ENCODE data around the gene KRTAP6-2. TPM values are rescaled to one million over a fixed set of nuclear protein-coding genes. Genes with fewer than 3 reads are reported as not detected.

KRTAP6-2 gene, protein sequence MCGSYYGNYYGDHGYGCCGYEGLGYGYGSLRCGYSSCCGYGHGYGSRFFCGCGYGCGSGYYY
- total RNA-seq = not detected

DNA sequence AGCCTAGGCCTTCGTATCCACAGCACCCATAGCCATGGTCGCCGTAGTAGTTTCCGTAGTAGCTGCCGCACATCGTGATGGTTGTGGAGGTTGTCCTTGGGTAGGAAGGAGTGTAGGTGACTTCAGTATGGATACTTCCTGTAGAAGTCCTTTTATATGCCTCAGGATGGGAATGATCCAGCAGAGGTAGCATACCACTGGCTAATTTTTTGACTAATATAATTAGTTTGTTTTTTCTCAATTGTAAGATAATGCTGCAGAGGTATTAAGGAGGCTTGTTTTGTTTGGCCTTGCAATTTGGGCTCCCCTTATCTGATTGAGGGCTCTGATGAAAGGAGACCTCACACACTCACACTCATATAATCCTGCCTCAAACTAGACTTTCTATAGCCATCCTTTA lies at the start of gene KRTAP6-2:
KRTAP6-2 (minus strand) TSS at position 101 of the 400 bp plus-strand sequence; CDS start at position 73, 28 bp downstream.
- POLR2A ChIA-PET = no interaction called here
- H3K27ac Mint-ChIP-seq = no peak within 1 kb of the TSS

DNA sequence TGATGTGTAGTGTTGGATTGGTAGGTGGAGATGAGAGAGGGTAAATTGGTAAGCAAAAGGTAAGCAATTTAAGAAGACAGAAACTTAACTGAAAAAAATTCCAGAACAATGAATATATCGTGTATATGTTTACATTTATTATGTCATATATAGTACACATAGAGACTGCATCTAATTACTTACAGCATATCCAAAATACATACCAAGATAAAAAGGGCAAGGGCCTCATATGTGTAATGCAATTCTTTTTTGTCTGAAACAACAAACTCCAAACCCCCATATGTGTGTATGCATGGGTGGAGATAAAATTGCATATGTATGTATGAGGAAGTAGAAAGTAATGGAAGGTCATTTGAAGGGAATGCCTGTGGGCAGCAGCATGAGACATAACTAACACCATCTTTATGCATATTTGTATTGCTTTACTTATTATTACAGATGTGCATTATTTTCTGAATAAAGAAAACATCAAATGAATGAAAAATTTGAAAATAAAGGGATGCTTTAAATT lies 48.3 kb upstream of the KRTAP6-2 start:
- no peaks in the 10 kb centered on the region for H3K27me3 Mint-ChIP-seq
- ATAC-seq (ENCODE audit: low read depth) (no peak), DNase-seq (no peak)
- no peak overlapping the region for H3K4me3 Mint-ChIP-seq
- no peaks in the 10 kb centered on the region for H3K36me3 Mint-ChIP-seq
- POLR2A ChIA-PET = no interaction called here
- peaks cover 1% of the 10 kb centered on the region for H3K9me3 Mint-ChIP-seq
- no peaks in the 10 kb centered on the region for H3K4me1 Mint-ChIP-seq
- no peak overlapping the region for H3K27ac Mint-ChIP-seq

More for the DNA sequence above, at the start of gene KRTAP6-2:
- DNase-seq (no peak), ATAC-seq (ENCODE audit: low read depth) (no peak)
- Mint-ChIP-seq H3K9me3 (peaks cover 6% of the 10 kb centered on the region), H3K36me3 (no peaks in the 10 kb centered on the region), H3K4me1 (no peaks in the 10 kb centered on the region), H3K4me3 (no peak within 1 kb of the TSS), H3K27me3 (no peaks in the 10 kb centered on the region)

DNA sequence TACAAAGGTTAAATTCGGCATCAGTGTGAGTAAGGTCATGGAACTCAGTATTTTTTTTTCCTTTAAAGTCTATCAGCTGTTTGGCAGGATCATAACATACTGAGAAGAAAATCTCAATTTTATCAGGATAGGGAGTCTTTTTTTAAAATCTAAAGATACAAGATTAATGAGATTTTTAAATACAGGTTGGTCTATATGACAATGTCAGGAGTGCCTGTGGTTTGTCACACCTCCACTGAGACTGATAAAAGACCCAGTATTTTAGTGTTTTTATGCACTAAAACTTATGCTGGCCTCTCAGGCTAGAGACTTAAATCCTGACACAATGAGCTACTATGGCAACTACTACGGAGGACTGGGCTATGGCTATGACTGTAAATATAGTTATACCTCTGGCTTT lies 43.9 kb upstream of the KRTAP6-2 start, which contains the start of gene KRTAP20-3:
KRTAP20-3 (plus strand) TSS at position 301 of the 400 bp plus-strand sequence.
- no peaks in the 10 kb centered on the region for H3K4me1 Mint-ChIP-seq
- H3K27ac Mint-ChIP-seq = no peak within 1 kb of the TSS
- peaks cover 6% of the 10 kb centered on the region for H3K9me3 Mint-ChIP-seq
- no peaks in the 10 kb centered on the region for H3K36me3 Mint-ChIP-seq
- H3K27me3 Mint-ChIP-seq = no peaks in the 10 kb centered on the region
- POLR2A ChIA-PET = no interaction called here
- no peak within 1 kb of the TSS for H3K4me3 Mint-ChIP-seq
- ATAC-seq (ENCODE audit: low read depth) (no peak), DNase-seq (no peak)

DNA sequence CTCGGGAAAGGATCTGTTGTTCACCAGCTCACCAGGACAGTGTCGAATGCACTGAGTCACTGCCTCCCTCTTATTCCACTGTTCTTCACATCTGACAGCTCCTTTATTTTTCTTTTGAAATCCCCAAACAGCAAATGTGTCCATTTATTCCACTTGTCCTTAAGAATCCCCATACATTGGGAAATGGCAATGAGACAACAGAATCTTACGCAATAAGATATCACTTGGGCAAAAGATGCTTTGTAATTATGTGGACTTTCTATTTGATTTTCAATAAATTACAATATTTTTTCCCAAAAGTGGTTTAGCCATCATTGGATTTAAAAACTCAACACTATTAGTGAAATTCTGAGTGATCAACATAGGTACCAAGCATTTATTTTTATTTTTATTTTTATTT lies 40.0 kb upstream of the KRTAP6-2 start:
- Mint-ChIP-seq H3K9me3 (peaks cover 4% of the 10 kb centered on the region), H3K4me1 (no peaks in the 10 kb centered on the region), H3K36me3 (no peaks in the 10 kb centered on the region), H3K4me3 (no peak overlapping the region), H3K27ac (no peak overlapping the region), H3K27me3 (no peaks in the 10 kb centered on the region)
- POLR2A ChIA-PET = no interaction called here
- DNase-seq = no peak
- ATAC-seq (ENCODE audit: low read depth) = no peak

DNA sequence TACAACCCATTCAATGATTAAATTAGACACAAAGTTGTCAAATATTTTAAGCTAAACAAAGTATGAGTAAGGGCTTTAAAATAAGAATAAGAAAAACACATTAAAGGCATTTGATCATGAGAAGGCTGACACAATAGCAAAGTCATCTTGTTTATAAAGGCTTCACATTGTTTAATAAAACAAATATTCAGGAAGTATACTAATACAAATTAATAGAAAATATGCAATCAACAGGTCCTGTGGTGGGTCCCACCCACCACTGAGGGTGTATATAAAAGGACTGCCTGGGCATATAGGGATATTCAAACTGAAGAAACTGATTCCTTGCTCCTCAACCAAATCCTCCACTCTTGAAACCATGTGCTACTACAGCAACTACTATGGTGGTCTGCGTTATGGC lies 36.2 kb upstream of the KRTAP6-2 start, which contains the start of gene KRTAP20-2:
KRTAP20-2 (plus strand) TSS at position 301 of the 400 bp plus-strand sequence; CDS start at position 359, 58 bp downstream.
- POLR2A ChIA-PET = no interaction called here
- no peak within 1 kb of the TSS for H3K4me3 Mint-ChIP-seq
- no peaks in the 10 kb centered on the region for H3K27me3 Mint-ChIP-seq
- no peaks in the 10 kb centered on the region for H3K36me3 Mint-ChIP-seq
- no peak for DNase-seq
- no peak for ATAC-seq (ENCODE audit: low read depth)
- no peak within 1 kb of the TSS for H3K27ac Mint-ChIP-seq
- H3K9me3 Mint-ChIP-seq = peaks cover 3% of the 10 kb centered on the region
- H3K4me1 Mint-ChIP-seq = no peaks in the 10 kb centered on the region

DNA sequence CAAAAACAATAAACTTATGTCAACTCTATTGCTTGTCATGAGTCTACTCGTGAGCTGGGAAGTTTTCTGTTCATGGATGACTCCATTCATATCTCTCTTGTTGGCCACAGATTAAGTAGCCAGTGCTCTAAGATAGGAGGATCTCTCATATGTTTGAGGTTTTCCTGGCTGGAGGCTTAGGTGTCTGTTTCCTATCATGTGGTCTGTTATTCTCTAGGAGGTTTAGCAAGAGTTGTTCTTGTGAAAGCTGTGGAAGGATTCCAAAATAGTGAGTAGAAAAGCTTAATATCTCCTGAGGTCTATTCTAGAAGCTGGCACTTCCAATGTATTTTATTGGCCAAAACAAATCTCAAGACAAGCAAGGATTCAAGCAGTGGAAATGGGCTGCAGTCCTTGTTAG lies 30.5 kb upstream of the KRTAP6-2 start:
- Mint-ChIP-seq H3K27ac (no peak overlapping the region), H3K36me3 (no peaks in the 10 kb centered on the region), H3K9me3 (no peaks in the 10 kb centered on the region), H3K27me3 (no peaks in the 10 kb centered on the region), H3K4me1 (no peaks in the 10 kb centered on the region), H3K4me3 (no peak overlapping the region)
- DNase-seq = no peak
- POLR2A ChIA-PET = no interaction called here
- no peak for ATAC-seq (ENCODE audit: low read depth)

DNA sequence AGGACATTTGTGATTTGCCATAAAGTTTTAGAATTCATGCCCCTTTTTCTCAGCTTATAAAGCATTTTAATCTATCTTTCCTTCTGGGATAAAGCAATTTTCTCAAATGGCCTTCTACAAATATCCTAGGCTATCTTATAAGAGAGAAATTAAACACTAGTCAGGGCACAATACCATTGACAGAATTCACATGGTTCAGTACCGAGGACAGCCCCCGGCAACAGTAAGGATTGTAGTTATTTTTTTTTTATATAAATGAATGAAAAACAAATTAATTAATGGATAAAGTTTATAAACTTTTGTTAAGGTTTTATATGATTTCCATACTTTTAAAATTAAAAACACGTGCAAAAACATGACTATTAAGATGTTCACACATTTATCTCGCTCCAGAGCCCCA lies 29.4 kb upstream of the KRTAP6-2 start:
- no peak overlapping the region for H3K4me3 Mint-ChIP-seq

DNA sequence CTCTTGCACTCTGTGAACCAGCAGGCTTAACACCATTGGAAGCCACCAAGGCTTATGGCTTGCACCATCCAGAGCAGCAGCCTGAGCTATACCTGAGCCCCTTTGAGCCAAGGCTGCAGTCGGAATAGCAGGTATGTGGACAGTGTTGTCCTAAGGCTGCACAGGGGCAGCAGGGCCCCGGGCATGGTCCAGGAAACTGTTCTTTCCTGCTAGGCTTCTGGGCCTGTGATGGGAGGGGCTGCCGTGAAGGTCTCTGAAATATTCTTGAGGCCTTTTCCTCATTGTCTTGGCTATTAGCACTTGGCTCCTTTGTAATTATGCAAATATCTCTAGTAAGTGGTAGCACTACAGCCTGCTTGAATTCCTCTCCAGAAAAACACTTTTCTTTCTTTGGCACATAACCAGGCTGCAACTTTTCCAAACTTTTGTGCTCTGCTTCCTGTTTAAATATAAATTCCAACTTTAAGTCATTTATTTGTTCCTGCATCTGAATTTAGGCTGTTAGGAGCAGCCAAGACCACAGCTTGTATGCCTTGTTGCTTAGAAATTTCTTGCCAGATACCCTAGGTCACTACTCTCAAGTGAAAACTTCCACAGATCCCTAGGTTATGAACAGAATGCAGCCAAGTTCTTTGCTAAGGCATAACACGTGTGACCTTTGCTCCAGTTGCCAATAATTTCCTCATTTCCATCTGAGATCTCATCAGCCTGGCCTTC lies 26.9 kb upstream of the KRTAP6-2 start:
- Mint-ChIP-seq H3K4me3 (no peak overlapping the region), H3K27ac (no peak overlapping the region), H3K27me3 (no peaks in the 10 kb centered on the region), H3K9me3 (no peaks in the 10 kb centered on the region), H3K36me3 (no peaks in the 10 kb centered on the region), H3K4me1 (no peaks in the 10 kb centered on the region)
- POLR2A ChIA-PET = no interaction called here
- ATAC-seq (ENCODE audit: low read depth) (no peak), DNase-seq (no peak)

More for the DNA sequence above, 29.4 kb upstream of the KRTAP6-2 start:
- H3K9me3 Mint-ChIP-seq = no peaks in the 10 kb centered on the region
- ATAC-seq (ENCODE audit: low read depth) (no peak), DNase-seq (no peak)
- no peaks in the 10 kb centered on the region for H3K4me1 Mint-ChIP-seq
- POLR2A ChIA-PET = no interaction called here
- no peaks in the 10 kb centered on the region for H3K27me3 Mint-ChIP-seq
- no peak overlapping the region for H3K27ac Mint-ChIP-seq
- H3K36me3 Mint-ChIP-seq = no peaks in the 10 kb centered on the region

DNA sequence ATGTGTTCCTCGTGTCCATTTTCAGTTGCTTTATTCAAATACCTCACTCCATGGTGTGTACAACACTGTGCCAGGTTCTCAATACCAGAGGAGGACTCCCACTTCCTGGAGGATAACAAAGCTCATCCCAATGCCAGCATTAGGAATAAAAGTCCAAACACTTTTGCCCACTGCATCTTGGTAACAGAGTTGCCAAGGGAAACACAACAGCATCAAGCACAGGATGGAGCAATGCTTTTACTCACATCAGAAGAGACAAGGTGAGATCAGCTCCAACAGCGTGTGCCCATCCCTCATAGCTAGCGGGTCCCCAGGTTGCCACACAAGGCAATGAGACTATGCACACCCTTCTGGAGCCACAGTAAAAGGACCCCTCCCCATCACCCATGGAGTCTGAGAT lies 24.7 kb upstream of the KRTAP6-2 start:
- no peak for ATAC-seq (ENCODE audit: low read depth)
- no peaks in the 10 kb centered on the region for H3K27me3 Mint-ChIP-seq
- no peak for DNase-seq
- H3K4me3 Mint-ChIP-seq = no peak overlapping the region
- H3K27ac Mint-ChIP-seq = no peak overlapping the region
- H3K36me3 Mint-ChIP-seq = no peaks in the 10 kb centered on the region
- H3K9me3 Mint-ChIP-seq = no peaks in the 10 kb centered on the region
- POLR2A ChIA-PET = no interaction called here
- no peaks in the 10 kb centered on the region for H3K4me1 Mint-ChIP-seq

DNA sequence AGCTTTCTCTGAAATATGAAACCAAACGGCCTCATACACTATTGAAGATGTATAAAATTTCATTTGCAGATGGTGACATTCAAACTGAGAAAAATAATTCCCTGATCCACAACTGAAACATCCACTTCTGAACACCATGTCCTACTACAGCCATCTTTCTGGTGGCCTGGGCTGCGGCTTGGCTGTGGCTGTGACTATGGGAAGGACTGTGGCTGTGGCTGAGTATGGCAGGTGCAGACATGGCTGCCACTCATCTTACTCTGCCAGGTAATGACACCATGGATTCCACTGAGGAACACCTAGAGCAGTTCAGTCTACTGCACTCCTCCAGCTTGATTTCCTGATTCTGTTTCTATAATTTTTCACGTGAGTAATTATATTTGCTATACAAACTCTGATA lies 21.8 kb upstream of the KRTAP6-2 start, which contains the start of gene KRTAP20-4:
KRTAP20-4 (plus strand) TSS at position 106 of the 400 bp plus-strand sequence.
- H3K4me3 Mint-ChIP-seq = no peak within 1 kb of the TSS
- H3K27me3 Mint-ChIP-seq = no peaks in the 10 kb centered on the region
- POLR2A ChIA-PET = no interaction called here
- H3K36me3 Mint-ChIP-seq = no peaks in the 10 kb centered on the region
- DNase-seq (no peak), ATAC-seq (ENCODE audit: low read depth) (no peak)
- no peak within 1 kb of the TSS for H3K27ac Mint-ChIP-seq
- H3K4me1 Mint-ChIP-seq = no peaks in the 10 kb centered on the region
- H3K9me3 Mint-ChIP-seq = no peaks in the 10 kb centered on the region

DNA sequence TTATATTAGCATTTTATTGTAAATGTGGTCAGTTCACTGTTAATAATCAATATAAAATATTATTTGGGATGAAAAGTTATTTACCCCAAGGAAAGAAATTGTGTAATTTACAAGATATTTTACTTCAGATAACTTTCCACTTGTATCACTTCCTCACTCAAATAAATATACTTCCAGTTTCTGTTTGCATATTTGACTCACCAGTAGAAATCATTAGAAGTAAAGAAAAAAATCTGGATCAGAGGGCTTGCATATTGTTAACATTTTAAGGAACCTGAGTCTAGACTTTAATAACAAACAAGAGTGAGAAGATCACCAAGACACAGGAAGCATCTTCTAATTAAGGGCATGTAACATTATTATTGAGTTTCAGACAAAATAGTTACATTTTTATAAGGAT lies 21.4 kb upstream of the KRTAP6-2 start:
- H3K27me3 Mint-ChIP-seq = no peaks in the 10 kb centered on the region
- H3K9me3 Mint-ChIP-seq = no peaks in the 10 kb centered on the region
- POLR2A ChIA-PET = no interaction called here
- no peak for ATAC-seq (ENCODE audit: low read depth)
- no peaks in the 10 kb centered on the region for H3K36me3 Mint-ChIP-seq
- no peak for DNase-seq
- H3K27ac Mint-ChIP-seq = no peak overlapping the region
- no peak overlapping the region for H3K4me3 Mint-ChIP-seq
- H3K4me1 Mint-ChIP-seq = no peaks in the 10 kb centered on the region

DNA sequence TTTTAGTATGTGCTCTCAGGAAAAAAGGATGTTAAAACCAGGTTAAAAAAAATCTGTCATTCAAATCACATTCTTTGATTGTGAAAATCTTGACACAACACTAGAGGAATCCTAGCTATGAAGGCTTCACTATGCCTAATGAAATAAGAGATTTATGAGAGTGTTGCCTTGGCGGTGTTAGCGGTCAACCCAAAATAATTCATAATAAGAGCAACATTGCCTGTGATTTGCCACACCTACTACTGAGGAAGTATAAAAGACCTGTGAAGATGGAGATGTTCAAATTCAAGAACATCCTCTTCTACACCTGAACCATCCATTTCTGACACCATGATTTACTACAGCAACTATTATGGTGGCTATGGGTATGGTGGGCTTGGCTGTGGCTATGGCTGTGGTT lies 17.4 kb upstream of the KRTAP6-2 start, which contains the start of gene KRTAP20-1:
KRTAP20-1 (plus strand) TSS at position 301 of the 400 bp plus-strand sequence; CDS start at position 331, 30 bp downstream.
- Mint-ChIP-seq H3K27me3 (no peaks in the 10 kb centered on the region), H3K27ac (no peak within 1 kb of the TSS), H3K4me3 (no peak within 1 kb of the TSS), H3K9me3 (peaks cover 6% of the 10 kb centered on the region), H3K4me1 (no peaks in the 10 kb centered on the region), H3K36me3 (no peaks in the 10 kb centered on the region)
- POLR2A ChIA-PET = no interaction called here
- DNase-seq = no peak
- no peak for ATAC-seq (ENCODE audit: low read depth)

DNA sequence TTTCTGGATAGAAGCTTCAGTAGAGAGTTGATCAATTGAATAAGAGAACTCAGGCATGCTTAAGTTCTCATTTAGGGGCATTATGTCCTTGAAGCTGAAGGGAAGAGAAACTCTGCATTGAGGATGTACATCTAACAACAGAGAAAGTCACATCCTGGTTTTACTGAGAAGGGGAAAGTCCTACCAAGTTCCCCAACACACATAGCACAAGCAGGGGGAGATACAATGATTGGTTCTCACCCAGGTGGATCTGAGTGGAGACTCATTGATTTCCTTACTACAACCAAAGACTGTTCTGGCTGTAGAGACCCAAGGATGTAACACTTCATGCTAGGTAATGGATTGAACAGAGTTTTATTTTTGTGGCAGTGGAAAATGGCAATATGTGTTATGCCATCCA lies 16.5 kb upstream of the KRTAP6-2 start:
- DNase-seq (no peak), ATAC-seq (ENCODE audit: low read depth) (no peak)
- Mint-ChIP-seq H3K27me3 (no peaks in the 10 kb centered on the region), H3K4me3 (no peak overlapping the region), H3K9me3 (peaks cover 9% of the 10 kb centered on the region), H3K36me3 (no peaks in the 10 kb centered on the region), H3K4me1 (no peaks in the 10 kb centered on the region), H3K27ac (no peak overlapping the region)
- POLR2A ChIA-PET = no interaction called here

DNA sequence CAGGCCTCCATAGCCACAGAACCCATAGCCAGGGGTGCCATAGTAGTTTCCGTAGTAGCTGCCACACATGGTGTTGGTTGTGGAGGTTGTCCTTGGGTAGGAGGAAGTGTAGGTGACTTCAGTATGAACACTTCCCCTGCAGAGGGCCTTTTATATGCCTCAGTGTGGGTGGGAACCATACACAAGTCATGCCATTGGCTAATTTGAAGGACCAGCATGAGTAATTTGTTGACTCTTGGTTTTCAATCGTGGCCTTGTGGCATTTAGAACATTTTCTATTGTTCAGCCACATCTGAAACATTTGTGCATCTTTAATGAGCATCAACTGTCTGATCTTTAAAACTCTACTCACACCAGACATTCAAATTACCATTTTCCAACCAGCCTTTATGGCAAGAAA lies 15.1 kb upstream of the KRTAP6-2 start, which contains the start of gene KRTAP6-1:
KRTAP6-1 (minus strand) TSS at position 95 of the 400 bp plus-strand sequence; CDS start at position 69, 26 bp downstream.
- POLR2A ChIA-PET = no interaction called here

More for the DNA sequence above, 15.1 kb upstream of the KRTAP6-2 start, which contains the start of gene KRTAP6-1:
- no peaks in the 10 kb centered on the region for H3K27me3 Mint-ChIP-seq
- no peaks in the 10 kb centered on the region for H3K36me3 Mint-ChIP-seq
- DNase-seq = no peak
- ATAC-seq (ENCODE audit: low read depth) = no peak
- H3K4me3 Mint-ChIP-seq = no peak within 1 kb of the TSS
- no peak within 1 kb of the TSS for H3K27ac Mint-ChIP-seq
- peaks cover 9% of the 10 kb centered on the region for H3K9me3 Mint-ChIP-seq
- no peaks in the 10 kb centered on the region for H3K4me1 Mint-ChIP-seq

Measured in activated naive CD8-positive, alpha-beta T cell treated with anti-CD3 and anti-CD28 coated beads, Interleukin-2, amount 10 ng/mL, durations not matched to agents 7 days and 5 days (primary cell).